ENCODE results near the gene MRM2.
"Not testable (repeated sequence)": the region's sequence is repeated elsewhere in the genome, so short reads cannot be mapped to it uniquely, and the experiment has no call there.

MRM2 gene

DNA sequence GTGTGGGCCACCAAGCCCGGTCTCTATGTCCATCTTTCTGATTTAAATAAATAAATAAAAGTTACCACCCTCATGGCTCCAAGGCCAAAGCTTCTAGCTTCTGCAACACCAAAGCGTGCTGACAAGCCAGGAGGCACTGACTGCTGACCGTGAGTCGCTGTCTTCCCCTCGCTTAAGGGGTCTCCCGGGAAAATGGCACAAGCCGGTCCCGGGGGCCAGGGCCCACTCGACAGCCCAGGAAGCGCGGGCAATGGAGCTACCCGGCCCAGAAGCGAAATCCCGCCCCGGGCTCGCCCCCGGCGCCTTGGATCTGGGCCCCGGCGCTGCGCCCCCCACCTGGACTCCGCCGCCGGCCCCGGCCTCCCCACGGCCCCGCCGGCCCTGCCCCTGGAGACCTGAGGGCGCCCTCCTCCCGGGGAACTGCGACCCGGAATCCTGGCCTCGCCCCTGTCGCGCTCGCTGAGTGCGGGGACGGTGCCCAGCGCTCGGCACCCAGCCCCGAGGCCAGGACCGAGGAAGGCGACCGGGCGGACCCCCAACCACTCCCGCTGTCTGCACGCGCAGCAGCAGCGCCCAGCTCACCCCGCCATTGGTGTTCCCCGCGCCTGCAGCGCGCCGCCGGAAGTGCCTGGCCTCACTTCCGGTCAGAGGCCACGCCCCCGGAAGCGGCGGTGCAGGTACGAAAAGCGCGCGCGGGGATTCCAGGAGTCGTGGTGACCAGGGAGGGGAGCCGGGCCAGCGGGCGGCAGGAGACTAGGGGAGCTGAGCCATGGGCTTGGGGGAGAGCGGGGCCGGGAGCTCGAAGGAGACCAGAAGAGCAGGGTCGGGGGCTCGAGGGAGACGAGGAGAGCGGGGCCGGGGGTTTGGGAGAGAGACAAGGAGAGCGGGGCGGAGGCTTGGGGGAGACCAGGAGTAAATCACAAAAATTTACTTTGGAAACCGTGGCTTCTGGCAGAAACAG, at the start of gene MRM2, which contains the start of gene NUDT1:
Gene MRM2 (minus strand): TSS at position 626 of the 961 bp plus-strand sequence. CDS start 36 bp downstream, at position 590.
Gene NUDT1 (plus strand): TSS at position 647 of the 961 bp plus-strand sequence. CDS start 2,349 bp downstream, outside the sequence.
- no peak for DNase-seq

DNA sequence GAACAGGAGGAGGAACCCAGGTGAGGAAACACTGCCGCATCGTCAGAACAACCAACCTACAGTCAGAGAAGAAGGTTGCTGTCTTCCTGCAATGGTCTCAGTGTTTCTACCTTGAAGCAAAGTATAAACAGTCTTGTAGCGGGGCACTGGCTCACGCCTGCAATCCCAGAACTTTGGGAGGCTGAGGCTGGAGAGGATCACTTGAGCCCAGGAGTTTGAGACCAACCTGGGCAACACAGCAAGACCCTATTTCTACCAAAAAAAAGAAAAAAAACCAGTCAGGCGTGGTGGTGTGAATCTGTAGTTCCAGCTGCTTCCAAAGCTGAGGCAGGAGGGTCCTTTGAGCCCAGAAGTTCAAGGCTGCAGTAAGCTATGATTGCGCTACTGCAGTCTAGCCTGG, 48.9 kb upstream of the MRM2 start:
- DNase-seq: no peak

DNA sequence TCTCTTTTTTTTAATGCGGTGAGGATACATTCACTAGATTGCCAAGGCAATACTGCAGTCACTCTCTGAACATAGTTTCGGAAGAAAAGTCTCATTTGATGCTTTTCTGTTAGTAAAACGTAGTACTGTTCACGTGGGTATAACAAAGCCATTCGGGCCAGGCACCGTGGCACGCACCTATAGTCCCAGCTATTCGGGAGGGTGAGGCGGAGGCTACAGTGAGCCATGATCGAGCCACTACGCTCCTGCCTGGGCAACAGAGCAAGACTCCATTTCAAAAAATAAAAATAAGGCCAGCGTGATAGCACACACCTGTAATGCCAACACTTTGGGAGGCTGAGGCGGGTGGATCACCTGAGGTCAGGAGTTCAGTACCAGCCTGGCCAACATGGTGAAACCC, 47.6 kb upstream of the MRM2 start:
- DNase-seq: no peak

DNA sequence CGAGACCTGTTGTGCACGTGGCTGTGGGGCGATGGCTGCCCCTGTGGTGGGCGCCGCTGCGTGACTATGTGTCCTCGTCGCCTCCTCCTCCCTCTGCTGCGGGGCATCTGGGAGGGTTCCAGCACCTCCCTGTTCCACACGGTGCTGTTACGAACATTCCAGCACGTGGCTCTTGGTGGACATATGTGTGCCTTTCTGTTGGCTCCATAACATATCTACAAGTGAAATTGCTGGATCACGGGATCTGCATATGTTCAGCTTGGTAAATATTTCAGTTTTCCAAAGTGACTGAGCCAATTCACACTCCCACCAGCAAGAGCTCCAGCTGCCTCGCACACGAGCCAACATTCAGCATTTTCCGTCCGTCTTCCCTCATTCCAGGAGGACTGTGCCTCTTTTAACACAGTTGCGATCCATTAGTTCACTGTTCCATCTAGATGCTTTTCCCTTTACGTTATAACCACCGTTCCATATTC, 47.1 kb upstream of the MRM2 start:
- no peak for DNase-seq

DNA sequence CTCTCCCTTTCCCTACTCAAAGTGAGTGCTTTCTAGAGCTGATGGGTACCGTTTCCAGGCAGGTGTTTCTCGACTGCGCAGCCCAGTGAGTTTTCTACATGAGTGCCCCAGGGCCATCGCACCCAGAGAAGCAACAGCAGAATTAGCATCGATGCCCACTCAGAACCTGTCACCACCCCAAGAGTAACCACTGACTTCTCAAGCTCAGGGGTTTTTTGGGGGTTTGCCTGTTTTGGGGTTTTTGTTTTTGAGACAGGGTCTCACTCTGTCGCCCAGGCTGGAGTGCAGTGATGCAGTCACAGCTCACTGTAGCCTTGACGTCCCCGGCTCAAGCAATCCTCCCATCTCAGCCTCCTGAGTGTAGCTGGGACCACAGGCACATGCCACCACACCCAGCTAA, 46.5 kb upstream of the MRM2 start:
- DNase-seq: no peak

DNA sequence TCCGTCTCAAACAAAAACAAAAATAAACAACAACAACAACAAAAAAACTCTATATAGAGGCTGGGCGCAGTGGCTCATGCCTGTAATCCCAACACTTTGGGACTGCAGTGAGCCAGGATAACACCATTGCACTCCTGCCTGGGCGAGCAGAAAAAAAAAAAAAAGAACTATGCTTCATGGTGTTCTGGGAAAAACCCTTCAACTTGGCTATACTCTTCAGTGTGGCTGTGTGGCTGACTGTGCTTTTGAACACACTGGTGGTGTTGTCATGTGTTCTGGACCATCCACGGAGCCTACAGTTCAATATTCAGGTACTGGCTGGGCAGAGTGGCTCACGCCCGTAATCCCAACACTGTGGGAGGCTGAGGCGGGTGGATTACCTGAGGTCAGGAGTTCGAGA, 45.7 kb upstream of the MRM2 start:
- DNase-seq: no peak

DNA sequence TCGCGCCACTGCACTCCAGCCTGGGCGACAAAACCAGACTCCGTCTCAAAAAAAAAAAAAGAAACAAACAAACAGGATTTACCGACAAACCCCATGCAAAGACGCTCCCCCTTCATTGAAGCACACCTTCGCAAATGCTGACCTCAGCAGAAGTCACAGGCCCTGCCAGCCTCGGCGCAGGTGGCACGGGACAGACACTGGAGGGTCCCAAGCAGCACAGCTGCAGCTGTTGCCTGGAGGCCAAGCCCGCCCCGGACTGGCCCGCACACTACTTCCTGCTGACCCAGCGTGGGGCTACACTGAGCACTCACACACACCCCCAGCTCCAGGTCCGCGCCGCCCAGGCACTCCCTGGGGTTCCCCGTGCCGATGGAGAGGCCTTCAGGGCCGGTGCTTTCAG, 41.1 kb upstream of the MRM2 start:
- DNase-seq: no peak

DNA sequence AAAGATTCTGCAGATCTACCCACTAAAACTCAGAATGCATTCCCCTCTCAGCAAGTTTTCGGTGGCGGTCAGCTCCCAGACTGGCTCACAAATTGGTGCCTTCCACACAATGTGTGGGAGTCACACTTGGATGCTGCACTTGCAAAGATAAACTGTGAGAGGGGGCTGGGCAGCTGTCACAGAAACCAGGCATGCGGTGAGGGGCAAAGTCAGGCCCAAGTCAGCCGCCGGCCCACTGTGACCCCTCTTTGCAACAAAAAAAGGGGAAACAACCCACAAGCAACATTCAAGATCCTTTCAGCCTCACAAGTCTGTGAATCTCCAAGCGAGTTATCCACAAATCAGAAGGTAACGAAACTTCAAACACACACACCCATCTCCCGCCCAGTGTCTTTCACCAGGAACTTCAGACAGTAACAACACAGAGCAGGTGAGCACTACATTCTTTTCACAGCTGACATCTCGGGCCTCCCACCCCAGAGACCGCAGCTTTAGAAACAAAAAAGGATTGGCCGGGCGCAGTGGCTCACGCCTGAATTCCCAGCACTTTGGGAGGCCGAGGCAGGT, 40.3 kb upstream of the MRM2 start:
- no peak for DNase-seq

DNA sequence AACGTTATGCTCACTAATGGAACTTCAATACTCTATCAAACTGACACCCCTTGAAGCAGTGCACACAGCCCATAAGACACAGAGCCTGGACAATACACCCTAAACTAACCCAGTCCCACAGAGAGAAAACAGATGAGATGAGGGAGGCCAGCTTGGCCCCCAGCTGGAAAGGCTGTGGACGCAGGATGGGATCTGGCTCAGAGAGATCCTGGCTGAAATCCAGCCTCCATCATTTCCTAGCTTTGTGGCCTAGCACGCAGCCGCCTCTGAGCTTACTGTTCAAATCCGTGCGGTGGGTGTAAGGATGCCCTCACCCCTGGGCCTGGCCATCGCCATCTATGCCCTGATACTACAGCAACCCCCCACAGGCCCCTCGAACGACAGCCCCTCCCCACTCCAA, 39.5 kb upstream of the MRM2 start:
- no peak for DNase-seq

DNA sequence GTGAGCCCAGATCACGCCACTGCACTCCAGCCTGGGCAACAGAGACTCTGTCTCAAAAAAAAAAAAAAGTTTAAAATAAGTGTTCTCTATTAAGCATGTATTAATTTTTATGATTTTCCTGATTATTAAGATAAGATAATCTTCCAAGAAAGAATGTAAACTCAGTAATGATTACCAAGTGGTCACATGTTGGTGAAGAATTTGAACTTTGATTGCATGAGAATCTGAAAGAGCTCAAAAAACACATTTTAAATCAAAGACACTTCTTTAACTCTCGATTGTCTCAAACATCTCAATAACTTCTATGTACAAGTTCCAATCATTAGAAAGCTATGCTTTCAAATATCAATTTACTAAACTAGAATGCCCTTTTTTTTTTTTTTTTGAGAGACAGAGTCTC, 38.4 kb upstream of the MRM2 start:
- no peak for DNase-seq

DNA sequence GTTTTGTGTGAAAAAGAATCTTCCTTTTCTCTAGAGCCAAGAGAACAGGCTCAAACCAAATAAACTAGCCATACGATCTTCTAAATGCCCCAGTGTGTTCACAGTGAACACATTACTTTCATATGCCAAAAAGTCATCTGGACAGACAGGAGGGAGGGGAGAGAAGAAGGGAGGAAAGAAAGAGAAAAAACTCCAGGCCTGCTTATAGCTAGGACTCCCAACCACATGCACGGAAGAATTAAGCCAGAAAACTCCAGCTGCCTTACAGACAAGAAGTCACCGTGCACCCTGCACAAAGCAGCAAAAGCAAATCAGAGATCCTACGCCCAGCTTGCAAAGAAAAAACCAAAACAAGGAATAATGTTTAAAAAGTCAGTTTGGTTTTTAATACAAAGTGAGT, 37.9 kb upstream of the MRM2 start:
- no peak for DNase-seq

DNA sequence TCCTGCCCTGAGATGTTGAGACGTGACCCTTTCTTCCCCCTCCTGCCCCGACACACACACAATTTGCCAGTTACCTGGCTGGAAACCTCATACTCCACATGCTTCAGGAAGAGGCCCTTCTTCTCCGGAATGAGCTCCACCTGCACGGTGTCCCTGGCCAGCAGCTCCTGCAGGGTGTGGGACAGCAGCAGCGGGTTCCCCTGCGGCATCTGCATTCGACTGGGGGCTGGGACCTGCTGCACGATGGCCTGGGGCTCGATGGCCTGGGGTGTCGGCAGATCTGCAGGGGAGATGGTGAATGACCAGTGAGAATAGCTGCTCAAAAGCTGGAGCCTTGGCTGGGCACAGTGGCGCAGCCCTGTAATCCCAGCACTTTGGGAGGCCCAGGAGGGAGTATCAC, 36.0 kb upstream of the MRM2 start:
- no peak for DNase-seq

DNA sequence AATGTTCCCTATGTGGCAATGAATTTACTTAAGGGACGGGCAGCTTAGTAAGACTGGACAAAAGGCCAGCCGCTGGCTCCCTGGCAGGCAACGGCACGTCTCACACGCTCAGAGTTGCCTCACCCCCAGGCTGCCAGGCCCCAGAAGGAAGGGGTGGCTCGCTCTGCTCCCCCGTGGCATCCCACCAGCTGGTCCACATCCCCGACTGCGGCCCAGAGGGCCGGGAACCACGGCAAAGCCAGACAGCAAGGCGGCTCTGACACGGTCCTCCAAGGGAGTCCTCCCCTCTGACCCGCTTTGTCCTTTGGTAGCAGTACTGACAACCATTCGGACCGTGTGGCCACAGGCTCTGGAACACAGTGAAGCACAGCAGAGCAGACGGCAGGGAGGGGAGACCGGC, 34.1 kb upstream of the MRM2 start:
- no peak for DNase-seq

DNA sequence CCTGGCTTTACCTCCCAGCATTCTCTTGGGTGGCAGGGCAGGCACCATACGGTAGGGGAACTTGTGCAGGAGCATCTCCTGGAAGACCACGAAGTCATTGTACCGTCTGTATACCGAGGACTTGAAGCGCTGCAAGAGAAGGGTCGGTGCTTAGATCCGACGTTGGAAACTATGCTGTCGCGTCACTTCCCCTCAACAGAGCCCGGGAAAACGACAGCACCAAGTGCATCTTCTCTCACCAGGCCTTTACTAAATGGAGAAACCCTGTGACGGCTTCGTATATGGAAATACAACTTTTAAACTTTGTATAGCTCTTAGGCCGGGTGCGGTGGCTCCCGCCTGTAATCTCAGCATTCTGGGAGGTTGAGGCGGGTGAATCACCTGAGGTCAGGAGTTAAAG, 33.1 kb upstream of the MRM2 start:
- no peak for DNase-seq

DNA sequence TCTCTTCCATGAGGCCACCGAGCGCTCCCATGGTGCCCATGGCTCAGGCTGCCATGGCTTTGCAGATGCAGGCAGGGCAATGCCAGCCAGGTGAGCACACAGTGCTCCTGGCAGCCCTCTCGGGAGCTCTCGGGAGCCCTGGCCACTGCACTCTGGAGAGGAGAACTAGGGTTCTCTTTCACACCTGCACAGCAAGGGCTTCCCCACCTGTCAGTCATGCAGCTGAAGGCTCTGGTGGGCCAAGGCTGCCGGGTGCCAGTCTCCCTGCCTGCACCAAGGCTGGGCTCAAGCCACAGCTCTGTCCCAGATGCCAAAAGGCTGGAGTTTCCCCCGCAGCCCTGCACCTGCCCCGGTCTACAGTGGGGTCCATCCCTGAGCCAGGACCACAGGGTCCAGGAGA, 32.7 kb upstream of the MRM2 start:
- DNase-seq: no peak

DNA sequence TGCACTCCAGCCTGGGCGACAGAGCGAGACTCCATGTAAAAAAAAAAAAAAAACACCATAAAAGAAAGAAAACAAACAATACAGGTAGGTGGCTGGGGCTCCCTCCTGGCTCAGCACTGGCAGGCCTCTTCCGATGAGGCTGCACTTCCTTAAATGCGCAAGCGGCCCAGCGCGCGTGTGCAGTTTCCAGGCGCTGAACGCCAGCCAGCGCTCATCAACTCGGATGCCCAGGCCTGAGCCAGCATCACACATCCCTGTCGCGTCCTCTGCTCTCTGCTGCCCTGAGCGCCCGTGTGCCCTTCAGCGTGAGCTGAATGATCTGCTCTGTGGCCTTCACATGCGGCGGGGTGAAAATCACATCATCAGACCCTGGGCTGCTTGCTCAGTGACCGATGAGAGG, 31.9 kb upstream of the MRM2 start:
- DNase-seq: no peak

DNA sequence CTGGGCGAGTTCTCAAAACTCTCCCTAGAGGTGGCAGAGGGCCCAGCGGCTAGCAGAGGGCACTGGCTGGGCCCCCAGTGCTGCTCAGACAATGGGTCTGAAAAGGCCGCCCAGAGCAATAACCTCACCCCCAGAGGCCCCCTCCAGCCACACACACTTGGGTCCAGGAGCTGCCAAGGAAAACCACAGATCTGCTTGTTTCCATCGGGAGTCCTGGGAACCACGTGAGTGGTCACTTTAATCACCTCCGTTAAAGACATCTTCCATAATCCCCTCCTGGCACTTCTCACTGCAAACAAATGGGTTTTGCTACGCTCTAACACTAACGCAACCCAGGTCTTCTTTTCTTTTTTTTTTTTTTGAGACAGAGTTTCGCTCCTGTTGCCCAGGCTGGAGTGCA, 30.0 kb upstream of the MRM2 start:
- DNase-seq: no peak

DNA sequence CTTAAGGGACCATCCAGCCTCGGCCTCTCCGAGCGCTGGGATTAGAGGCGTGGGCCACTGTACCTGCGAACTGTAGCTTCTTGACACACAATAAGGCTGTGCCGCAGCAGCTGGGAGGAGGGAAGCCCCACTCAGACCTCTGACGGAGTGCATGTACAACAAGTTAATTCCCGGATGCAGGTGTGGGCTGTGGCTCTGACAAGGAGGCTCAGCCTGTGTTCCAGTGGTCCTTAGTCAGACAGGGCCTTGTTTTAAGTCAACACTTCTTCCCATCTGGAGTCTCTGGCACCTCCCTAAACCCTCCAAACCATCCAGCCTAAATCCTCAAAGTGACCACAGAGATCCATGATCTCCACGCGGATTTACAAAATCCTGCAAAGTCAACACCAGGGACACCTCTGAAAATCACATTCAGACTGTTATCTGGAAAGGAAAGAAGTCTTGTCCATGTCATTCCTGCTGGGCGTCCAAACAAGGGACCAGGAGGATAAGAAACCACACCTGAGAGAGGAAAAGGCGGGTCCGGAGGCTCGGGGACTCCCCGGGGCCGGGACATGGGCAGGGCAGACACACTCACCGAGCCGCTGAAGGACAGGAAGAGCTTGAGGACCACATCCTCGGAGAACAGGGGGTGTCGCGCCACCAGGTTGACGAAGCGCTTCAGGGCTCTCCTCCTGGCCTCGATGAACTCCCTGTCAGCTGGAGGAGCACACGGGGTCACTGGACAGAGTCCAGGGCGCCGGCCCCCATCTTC, 29.4 kb upstream of the MRM2 start:
- DNase-seq: no peak

DNA sequence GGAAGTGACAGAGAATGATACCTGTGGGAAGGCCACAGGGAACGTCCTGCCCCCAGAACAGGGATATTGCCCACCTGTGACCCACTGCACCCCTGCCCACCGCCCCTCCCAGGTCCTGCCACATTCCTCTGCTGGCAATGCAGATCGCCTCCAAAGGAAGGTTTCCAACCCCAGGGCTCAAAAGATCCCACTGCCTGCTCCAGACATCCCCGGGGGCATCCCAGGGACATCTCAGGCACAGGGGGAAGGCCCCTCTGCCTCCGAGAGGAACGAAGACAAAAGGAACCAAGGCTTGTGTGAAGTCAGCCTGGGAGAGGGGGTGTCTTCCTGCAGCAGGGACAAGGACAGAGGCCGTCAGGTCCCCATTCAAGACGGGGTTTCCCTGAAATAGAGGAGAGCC, 28.5 kb upstream of the MRM2 start:
- DNase-seq: no peak

DNA sequence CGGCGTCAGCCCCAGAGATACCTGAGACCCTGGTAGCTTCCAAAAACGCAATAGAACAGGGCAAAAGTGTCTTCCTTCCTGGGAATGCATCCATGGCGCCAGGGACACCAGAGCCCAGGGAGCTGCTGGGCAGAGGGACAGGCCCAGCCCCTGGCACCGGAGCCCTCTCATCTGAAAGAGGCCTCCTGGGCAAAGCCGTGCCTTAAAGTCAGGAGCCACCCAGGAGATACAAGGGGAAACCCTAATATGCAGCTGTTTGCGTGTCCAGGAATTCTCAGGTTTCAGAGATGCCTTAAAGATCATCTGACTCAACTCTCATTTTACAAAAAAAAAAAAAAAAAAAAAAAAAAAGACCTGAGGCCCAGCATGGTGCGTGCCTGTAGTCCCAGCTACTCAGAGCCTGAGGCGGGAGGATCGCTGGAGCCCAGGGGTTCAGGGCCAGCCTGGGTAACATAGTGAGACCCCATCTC, 28.0 kb upstream of the MRM2 start:
- no peak for DNase-seq

DNA sequence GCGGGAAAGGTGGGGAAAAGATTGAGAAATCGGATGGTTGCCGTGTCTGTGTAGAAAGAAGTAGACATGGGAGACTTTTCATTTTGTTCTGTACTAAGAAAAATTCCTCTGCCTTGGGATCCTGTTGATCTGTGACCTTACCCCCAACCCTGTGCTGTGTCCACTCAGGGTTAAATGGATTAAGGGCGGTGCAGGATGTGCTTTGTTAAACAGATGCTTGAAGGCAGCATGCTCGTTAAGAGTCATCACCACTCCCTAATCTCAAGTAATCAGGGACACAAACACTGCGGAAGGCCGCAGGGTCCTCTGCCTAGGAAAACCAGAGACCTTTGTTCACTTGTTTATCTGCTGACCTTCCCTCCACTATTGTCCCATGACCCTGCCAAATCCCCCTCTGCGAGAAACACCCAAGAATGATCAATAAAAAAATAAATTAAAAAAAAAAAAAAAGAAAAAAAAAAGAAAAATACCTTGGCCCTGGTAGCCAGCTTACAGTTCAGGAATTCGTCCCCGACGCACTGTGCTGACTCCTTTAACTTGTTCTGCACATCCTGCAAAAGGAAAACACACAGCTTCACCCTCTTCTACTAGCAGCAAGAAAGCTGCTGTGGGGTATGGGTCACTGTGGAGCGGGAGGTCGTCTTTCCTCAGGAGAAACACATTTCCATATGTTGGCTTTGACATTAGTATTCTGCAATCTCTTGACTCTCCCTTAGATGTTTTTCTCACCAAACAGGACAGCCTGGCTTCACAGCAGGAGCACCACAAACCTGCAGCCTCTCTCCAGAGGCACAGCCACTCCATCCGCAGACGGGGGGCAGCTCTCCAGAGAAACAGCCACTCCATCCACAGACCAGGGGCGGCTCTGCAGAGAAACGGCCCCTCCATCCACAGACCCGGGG, 27.3 kb upstream of the MRM2 start:
- not testable (repeated sequence) for DNase-seq

DNA sequence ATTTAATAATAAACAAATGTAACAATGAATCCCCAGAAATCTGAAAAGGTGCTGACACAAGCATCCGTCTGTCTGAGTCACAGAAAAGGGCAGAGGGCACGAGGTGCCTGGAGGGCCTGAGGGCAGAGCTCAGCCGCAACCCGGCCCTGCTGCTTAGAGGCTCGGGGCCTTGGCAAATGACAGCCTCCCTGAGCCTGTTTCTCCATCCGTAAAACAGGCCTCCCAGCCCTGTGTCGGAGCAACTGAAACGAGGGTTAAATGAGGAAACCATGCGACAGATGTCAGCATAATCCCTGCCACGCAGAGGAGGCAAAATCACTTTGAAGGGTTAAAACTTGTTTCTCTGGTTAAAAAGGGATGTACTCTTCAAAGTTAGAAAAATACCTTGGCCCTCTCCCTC, 24.9 kb upstream of the MRM2 start:
- no peak for DNase-seq
